ENCODE data around the gene ALDH7A1. TPM values are rescaled to one million over a fixed set of nuclear protein-coding genes. Genes with fewer than 3 reads are reported as not detected.
"Not testable (repeated sequence)": the region's sequence is repeated elsewhere in the genome, so short reads cannot be mapped to it uniquely, and the experiment has no call there.

Gene ALDH7A1
- total and polyA plus RNA-seq, 5 donors from 2014 or later: 0.35 to 3.2 (median 0.94) TPM; not detected in 1

DNA sequence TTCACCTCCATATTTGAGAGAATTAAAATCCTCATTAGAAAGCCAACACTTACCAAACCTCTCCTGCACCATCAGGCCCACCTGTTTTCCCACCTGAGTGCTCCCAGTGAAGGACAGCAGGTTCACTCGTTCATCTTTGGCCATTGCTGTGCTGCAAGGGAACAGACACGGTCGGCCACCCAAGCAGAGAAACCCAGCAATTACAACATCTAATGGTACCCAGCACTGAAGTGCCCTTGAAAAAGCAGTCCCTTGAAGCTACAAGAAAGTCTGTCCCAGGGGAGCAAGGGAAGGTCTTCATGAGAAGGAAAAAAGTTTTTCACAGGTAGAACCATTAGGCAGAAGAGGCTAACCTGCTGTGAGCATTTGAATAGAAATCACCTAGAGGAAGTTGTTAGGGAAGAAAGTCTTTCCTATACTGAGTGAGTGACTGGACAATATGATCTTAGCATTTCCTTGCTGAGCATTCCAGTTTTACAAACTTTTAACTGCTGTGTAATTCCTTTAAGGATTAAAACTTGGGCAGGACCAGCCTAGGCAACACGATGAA, 26.7 kb downstream of the ALDH7A1 start:
- no peak overlapping the region for H3K27ac ChIP-seq (ENCODE audit: insufficient read depth, low read length, poor library complexity, severe bottlenecking)
- H3K9me3 ChIP-seq (ENCODE audit: control insufficient read depth in 2 of 2, low read length in 2 of 2): no peaks in the 10 kb centered on the region
- H3K4me3 Mint-ChIP-seq: no peak overlapping the region
- no peaks in the 10 kb centered on the region for H3K36me3 ChIP-seq (ENCODE audit: control insufficient read depth, insufficient read depth, low read length)
- no peaks in the 10 kb centered on the region for H3K27me3 Mint-ChIP-seq
- peaks cover 11% of the 10 kb centered on the region for H3K36me3 Mint-ChIP-seq
- no peak for ATAC-seq (ENCODE audit: low read depth in 2 of 2)
- no peak for DNase-seq
- H3K27ac Mint-ChIP-seq: no peak overlapping the region
- no peaks in the 10 kb centered on the region for H3K4me1 ChIP-seq (ENCODE audit: control insufficient read depth, insufficient read depth, low read length, poor library complexity, severe bottlenecking)
- no peak overlapping the region for H3K4me3 ChIP-seq (ENCODE audit: low read depth, low read length)
- no peaks in the 10 kb centered on the region for H3K9me3 Mint-ChIP-seq
- H3K27me3 ChIP-seq (ENCODE audit: control insufficient read depth, insufficient read depth, low read length): no peaks in the 10 kb centered on the region
- no peaks in the 10 kb centered on the region for H3K4me1 Mint-ChIP-seq

DNA sequence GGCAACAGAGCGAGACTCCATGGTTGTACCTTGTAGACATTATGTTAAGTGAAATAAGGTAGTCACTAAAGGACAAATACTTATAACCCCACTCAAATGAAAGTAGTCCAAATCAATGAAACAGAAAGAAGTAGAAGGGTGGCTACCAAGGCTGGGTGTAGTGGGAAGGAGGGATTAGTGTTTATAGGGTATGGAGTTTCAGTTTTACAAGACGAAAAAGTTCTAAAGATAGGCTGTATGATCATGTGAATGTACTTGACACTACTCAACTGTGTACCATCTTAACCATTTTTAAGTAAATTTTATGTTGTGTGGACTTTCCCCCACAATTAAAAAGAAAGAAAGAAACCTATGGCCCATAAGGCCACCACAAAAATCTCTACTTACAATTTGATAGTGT, 32.2 kb downstream of the ALDH7A1 start:
- no peak overlapping the region for H3K4me3 ChIP-seq (ENCODE audit: low read depth, low read length)
- no peaks in the 10 kb centered on the region for H3K9me3 ChIP-seq (ENCODE audit: control insufficient read depth in 2 of 2, low read length in 2 of 2)
- H3K4me1 ChIP-seq (ENCODE audit: control insufficient read depth, insufficient read depth, low read length, poor library complexity, severe bottlenecking): no peaks in the 10 kb centered on the region
- H3K27me3 ChIP-seq (ENCODE audit: control insufficient read depth, insufficient read depth, low read length): no peaks in the 10 kb centered on the region
- no peaks in the 10 kb centered on the region for H3K36me3 ChIP-seq (ENCODE audit: control insufficient read depth, insufficient read depth, low read length)
- ATAC-seq (ENCODE audit: low read depth in 2 of 2): no peak
- no peak for DNase-seq
- H3K27me3 Mint-ChIP-seq: no peaks in the 10 kb centered on the region
- no peaks in the 10 kb centered on the region for H3K36me3 Mint-ChIP-seq
- no peak overlapping the region for H3K4me3 Mint-ChIP-seq
- no peaks in the 10 kb centered on the region for H3K9me3 Mint-ChIP-seq
- no peak overlapping the region for H3K27ac Mint-ChIP-seq
- H3K4me1 Mint-ChIP-seq: no peaks in the 10 kb centered on the region
- H3K27ac ChIP-seq (ENCODE audit: insufficient read depth, low read length, poor library complexity, severe bottlenecking): no peak overlapping the region

DNA sequence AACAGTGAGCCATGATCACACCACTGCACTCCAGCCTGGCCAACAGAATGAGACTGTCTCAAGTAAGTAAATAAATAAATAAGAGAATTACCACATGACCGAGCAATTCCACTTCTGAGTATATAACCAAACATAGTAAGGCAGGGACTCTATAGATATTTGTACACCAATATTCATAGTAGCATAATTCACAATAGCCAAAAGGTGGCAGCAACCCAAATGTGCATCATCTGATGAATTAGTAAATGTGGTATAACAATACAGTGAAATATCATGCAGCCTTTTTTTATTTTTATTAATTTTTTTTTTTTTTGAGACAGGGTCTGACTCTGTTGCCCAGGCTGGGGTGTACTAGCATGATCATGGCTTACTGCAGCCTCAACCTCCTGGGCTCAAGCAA, 33.1 kb downstream of the ALDH7A1 start:
- Histone ChIP-seq H3K4me3 (ENCODE audit: low read depth, low read length) (no peak overlapping the region), H3K27ac (ENCODE audit: insufficient read depth, low read length, poor library complexity, severe bottlenecking) (no peak overlapping the region), H3K9me3 (ENCODE audit: control insufficient read depth in 2 of 2, low read length in 2 of 2) (no peaks in the 10 kb centered on the region), H3K27me3 (ENCODE audit: control insufficient read depth, insufficient read depth, low read length) (no peaks in the 10 kb centered on the region), H3K4me1 (ENCODE audit: control insufficient read depth, insufficient read depth, low read length, poor library complexity, severe bottlenecking) (no peaks in the 10 kb centered on the region), H3K36me3 (ENCODE audit: control insufficient read depth, insufficient read depth, low read length) (no peaks in the 10 kb centered on the region)
- no peak for ATAC-seq (ENCODE audit: low read depth in 2 of 2)
- no peaks in the 10 kb centered on the region for H3K9me3 Mint-ChIP-seq
- no peaks in the 10 kb centered on the region for H3K36me3 Mint-ChIP-seq
- DNase-seq: no peak
- no peaks in the 10 kb centered on the region for H3K4me1 Mint-ChIP-seq
- peak overlapping the region in 1 of 4 donors; percentile 5 for H3K4me3 Mint-ChIP-seq
- no peak overlapping the region for H3K27ac Mint-ChIP-seq
- H3K27me3 Mint-ChIP-seq: no peaks in the 10 kb centered on the region

DNA sequence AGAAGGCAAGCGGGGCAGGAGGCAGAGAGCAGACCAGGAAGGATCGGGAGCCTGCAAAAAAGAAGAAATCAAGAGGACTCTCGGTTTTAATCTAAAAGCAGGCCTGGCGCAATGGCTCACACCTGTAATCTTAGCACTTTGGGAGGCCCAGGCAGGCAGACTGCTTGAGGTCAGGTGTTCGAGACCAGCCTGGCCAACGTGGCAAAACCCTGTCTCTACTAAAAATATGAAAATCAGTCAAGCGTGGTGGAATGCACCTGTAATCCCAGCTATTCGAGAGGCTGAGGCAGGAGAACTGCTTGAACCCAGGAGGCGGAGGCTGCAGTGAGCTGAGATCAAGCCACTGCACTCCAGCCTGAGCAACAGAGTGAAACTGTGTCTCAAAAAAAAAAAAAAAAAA, 39.9 kb downstream of the ALDH7A1 start:
- H3K36me3 Mint-ChIP-seq; ATAC-seq (ENCODE audit: low read depth in 2 of 2); H3K4me1 Mint-ChIP-seq; H3K27ac ChIP-seq (ENCODE audit: insufficient read depth, low read length, poor library complexity, severe bottlenecking); H3K27me3 ChIP-seq (ENCODE audit: control insufficient read depth, insufficient read depth, low read length); H3K9me3 Mint-ChIP-seq; DNase-seq; H3K9me3 ChIP-seq (ENCODE audit: control insufficient read depth in 2 of 2, low read length in 2 of 2); H3K4me1 ChIP-seq (ENCODE audit: control insufficient read depth, insufficient read depth, low read length, poor library complexity, severe bottlenecking); H3K36me3 ChIP-seq (ENCODE audit: control insufficient read depth, insufficient read depth, low read length); H3K4me3 ChIP-seq (ENCODE audit: low read depth, low read length); H3K27me3 Mint-ChIP-seq; H3K4me3 Mint-ChIP-seq: not testable (repeated sequence)
- peak overlapping the region in 1 of 3 donors; percentile 70 for H3K27ac Mint-ChIP-seq

DNA sequence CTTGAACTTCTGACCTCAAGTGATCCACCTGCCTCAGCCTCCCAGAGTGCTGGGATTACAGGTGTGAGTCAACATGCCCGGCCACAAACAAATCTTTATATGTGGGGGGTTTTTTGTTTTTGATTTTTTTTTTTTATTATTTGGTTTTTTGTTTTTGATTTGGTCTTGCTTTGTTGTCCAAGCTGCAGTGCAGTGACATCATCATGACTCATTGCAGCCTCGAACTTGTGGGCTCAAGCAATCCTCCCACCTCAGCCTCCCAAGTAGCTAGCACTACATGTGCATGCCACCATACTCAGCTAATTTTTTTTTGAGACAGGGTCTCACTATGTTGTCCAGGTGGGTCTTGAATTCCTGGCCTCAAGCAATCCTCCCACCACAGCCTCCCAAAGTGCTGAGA, 42.4 kb downstream of the ALDH7A1 start:
- no peak overlapping the region for H3K27ac ChIP-seq (ENCODE audit: insufficient read depth, low read length, poor library complexity, severe bottlenecking)
- Mint-ChIP-seq H3K4me3 (no peak overlapping the region), H3K27ac (no peak overlapping the region), H3K36me3 (peaks cover 5% of the 10 kb centered on the region), H3K27me3 (no peaks in the 10 kb centered on the region), H3K4me1 (no peaks in the 10 kb centered on the region), H3K9me3 (no peaks in the 10 kb centered on the region)
- H3K9me3 ChIP-seq (ENCODE audit: control insufficient read depth in 2 of 2, low read length in 2 of 2): no peaks in the 10 kb centered on the region
- no peak overlapping the region for H3K4me3 ChIP-seq (ENCODE audit: low read depth, low read length)
- no peaks in the 10 kb centered on the region for H3K36me3 ChIP-seq (ENCODE audit: control insufficient read depth, insufficient read depth, low read length)
- H3K27me3 ChIP-seq (ENCODE audit: control insufficient read depth, insufficient read depth, low read length): no peaks in the 10 kb centered on the region
- no peaks in the 10 kb centered on the region for H3K4me1 ChIP-seq (ENCODE audit: control insufficient read depth, insufficient read depth, low read length, poor library complexity, severe bottlenecking)
- DNase-seq (no peak), ATAC-seq (ENCODE audit: low read depth in 2 of 2) (no peak)

DNA sequence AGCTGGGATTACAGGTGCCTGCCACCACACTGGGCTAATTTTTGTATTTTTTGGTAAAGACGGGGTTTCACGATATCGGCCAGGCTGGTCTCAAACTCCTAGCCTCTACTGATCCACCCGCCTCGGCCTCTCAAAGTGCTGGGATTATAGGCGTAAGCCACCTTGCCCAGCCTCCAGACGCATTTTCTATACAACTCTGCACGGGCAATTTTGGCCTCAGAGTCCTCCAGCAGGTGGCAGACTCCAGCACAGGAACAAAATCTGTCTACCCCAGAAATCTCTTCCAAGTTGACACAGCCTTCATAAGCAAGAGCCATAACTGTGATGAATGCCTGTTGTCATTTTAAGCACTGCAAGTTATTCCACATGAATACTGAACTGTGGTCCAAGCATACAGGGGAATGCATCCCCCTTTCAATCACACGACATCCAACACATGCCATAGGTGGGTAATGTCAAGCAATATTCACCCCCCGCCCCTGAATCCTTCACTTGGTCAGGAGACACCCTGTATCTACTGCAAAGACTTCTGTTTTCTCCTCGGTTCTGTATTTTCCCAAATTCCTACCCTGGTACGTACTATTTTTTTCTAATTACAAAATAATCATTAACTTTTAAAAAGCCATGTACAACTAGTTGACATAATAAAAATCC, 50.8 kb downstream of the ALDH7A1 start:
- Histone ChIP-seq H3K9me3 (ENCODE audit: control insufficient read depth in 2 of 2, low read length in 2 of 2) (no peaks in the 10 kb centered on the region), H3K27me3 (ENCODE audit: control insufficient read depth, insufficient read depth, low read length) (no peaks in the 10 kb centered on the region), H3K36me3 (ENCODE audit: control insufficient read depth, insufficient read depth, low read length) (no peaks in the 10 kb centered on the region), H3K27ac (ENCODE audit: insufficient read depth, low read length, poor library complexity, severe bottlenecking) (no peak overlapping the region), H3K4me3 (ENCODE audit: low read depth, low read length) (no peak overlapping the region), H3K4me1 (ENCODE audit: control insufficient read depth, insufficient read depth, low read length, poor library complexity, severe bottlenecking) (no peaks in the 10 kb centered on the region)
- Mint-ChIP-seq H3K4me3 (no peak overlapping the region), H3K4me1 (no peaks in the 10 kb centered on the region), H3K36me3 (no peaks in the 10 kb centered on the region), H3K9me3 (no peaks in the 10 kb centered on the region), H3K27me3 (peaks cover 24% of the 10 kb centered on the region), H3K27ac (no peak overlapping the region)
- ATAC-seq (ENCODE audit: low read depth in 2 of 2) (peak in 1 of 2 donors; percentile 34), DNase-seq (peak in 2 of 3 donors; percentile 18 to 52)

DNA sequence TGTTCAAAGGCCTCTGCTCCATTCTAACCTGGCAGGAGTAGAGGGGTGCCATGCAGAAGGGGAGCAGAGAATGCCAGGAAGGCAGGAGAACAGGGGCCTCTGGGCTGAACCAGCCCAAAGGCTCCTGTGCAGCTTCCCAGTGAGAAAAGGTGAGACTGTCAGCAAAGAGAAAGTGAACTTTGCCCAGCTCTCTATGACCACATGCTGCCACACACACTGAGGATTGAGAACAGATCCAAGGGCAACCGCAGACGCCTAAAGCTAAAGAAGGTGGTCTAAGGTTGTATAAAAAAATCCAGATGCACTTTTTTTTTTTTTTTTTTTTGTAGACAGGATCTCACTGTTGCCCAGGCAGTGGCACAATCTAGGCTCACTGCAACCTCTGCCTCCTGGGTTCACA, 51.4 kb downstream of the ALDH7A1 start:
- no peaks in the 10 kb centered on the region for H3K9me3 Mint-ChIP-seq
- peaks cover 25% of the 10 kb centered on the region for H3K27me3 Mint-ChIP-seq
- no peak overlapping the region for H3K27ac Mint-ChIP-seq
- no peaks in the 10 kb centered on the region for H3K36me3 Mint-ChIP-seq
- no peak overlapping the region for H3K4me3 ChIP-seq (ENCODE audit: low read depth, low read length)
- ATAC-seq (ENCODE audit: low read depth in 2 of 2) (no peak), DNase-seq (no peak)
- H3K36me3 ChIP-seq (ENCODE audit: control insufficient read depth, insufficient read depth, low read length): no peaks in the 10 kb centered on the region
- H3K4me3 Mint-ChIP-seq: no peak overlapping the region
- no peak overlapping the region for H3K27ac ChIP-seq (ENCODE audit: insufficient read depth, low read length, poor library complexity, severe bottlenecking)
- H3K9me3 ChIP-seq (ENCODE audit: control insufficient read depth in 2 of 2, low read length in 2 of 2): no peaks in the 10 kb centered on the region
- no peaks in the 10 kb centered on the region for H3K4me1 ChIP-seq (ENCODE audit: control insufficient read depth, insufficient read depth, low read length, poor library complexity, severe bottlenecking)
- no peaks in the 10 kb centered on the region for H3K27me3 ChIP-seq (ENCODE audit: control insufficient read depth, insufficient read depth, low read length)
- no peaks in the 10 kb centered on the region for H3K4me1 Mint-ChIP-seq

DNA sequence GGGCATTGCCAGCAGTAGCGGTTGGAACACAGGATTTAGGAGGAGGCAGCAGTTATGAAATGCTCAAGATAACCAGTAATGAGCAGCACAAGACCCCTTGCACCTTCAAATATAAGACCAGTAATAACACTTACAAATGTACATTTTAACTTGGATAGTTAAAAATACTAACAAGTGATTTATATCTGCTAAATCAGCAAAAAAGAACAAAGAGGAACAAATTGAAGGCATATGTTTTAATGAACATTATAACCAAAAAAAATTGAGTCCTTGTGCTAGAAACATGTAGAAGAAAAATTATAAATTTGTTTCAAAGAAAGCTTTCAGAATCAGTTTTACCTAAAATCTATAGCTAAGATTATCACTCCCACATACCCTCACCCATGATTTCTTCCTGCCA, 52.0 kb downstream of the ALDH7A1 start:
- H3K27ac ChIP-seq (ENCODE audit: insufficient read depth, low read length, poor library complexity, severe bottlenecking): no peak overlapping the region
- no peaks in the 10 kb centered on the region for H3K4me1 ChIP-seq (ENCODE audit: control insufficient read depth, insufficient read depth, low read length, poor library complexity, severe bottlenecking)
- Mint-ChIP-seq H3K4me3 (no peak overlapping the region), H3K36me3 (no peaks in the 10 kb centered on the region), H3K27ac (no peak overlapping the region), H3K4me1 (no peaks in the 10 kb centered on the region), H3K9me3 (no peaks in the 10 kb centered on the region), H3K27me3 (peaks cover 25% of the 10 kb centered on the region)
- H3K9me3 ChIP-seq (ENCODE audit: control insufficient read depth in 2 of 2, low read length in 2 of 2): no peaks in the 10 kb centered on the region
- no peak overlapping the region for H3K4me3 ChIP-seq (ENCODE audit: low read depth, low read length)
- H3K36me3 ChIP-seq (ENCODE audit: control insufficient read depth, insufficient read depth, low read length): no peaks in the 10 kb centered on the region
- H3K27me3 ChIP-seq (ENCODE audit: control insufficient read depth, insufficient read depth, low read length): no peaks in the 10 kb centered on the region
- DNase-seq (no peak), ATAC-seq (ENCODE audit: low read depth in 2 of 2) (no peak)

All from CD4-positive, CD25-positive, alpha-beta regulatory T cell (primary cell).